NT2/D1 (cell line): ENCODE measurements around the gene SGPL1.

Experiments used
- SUZ12 ChIP-seq: IDR thresholded peaks from 2 replicates; pipeline ENCODE4 v1.6.1; 2011; ENCODE audit not compliant: insufficient read length, insufficient read depth; ENCODE audit errors: extremely low read depth
- YY1 ChIP-seq: IDR thresholded peaks from 2 replicates; pipeline ENCODE4 v1.6.1; 2011; ENCODE audit not compliant: insufficient read length, insufficient read depth

DNA sequence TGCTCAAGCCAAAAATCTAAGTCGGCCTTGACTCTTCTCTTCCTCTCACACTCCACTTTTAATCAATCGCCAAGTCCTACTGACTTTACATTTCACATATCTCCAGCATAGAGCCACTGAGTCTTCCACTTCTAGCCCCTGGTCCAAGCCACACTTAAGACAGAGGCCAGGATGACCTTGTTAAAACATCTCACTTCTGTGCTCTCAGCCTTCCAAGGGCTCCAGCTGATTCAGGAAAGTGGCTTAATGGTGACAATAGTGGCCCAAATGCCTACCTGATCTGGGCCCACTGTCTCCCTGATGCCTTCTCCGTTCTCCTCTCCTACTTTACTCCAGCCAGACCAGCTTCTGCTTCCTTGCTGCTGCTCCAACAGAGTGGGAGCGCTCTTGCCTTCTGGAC lies 35.0 kb upstream of the SGPL1 start:
- TF ChIP-seq YY1: no peak
- no peak for TF ChIP-seq SUZ12
